ENCODE measurements around the gene FCHO2. TPM values are rescaled to one million over a fixed set of nuclear protein-coding genes. Genes with fewer than 3 reads are reported as not detected.

The FCHO2 gene
- total RNA-seq, 3 donors from 2014 or later = 49.5 to 57.6 (median 56.7) TPM

- ATAC-seq = no peak
- intact Hi-C loops (cut with DNase I, micrococcal nuclease) = no loop called here
- Histone ChIP-seq H3K36me3 (ENCODE audit: low read depth) (no peaks in the 10 kb centered on the region), H3K4me1 (ENCODE audit: low read depth) (no peaks in the 10 kb centered on the region), H3K9me3 (no peaks in the 10 kb centered on the region), H3K4me3 (no peak overlapping the region)
- DNase-seq = no peak
- TF ChIP-seq CTCF (IDR thresholded peaks at IDR 0.05) = no peak
Observed at GRCh38 chr5:73028991-73029595, 73.3 kb downstream of the FCHO2 start.

- TF ChIP-seq CTCF (IDR thresholded peaks at IDR 0.05) = no peak
Observed at GRCh38 chr5:73030531-73030930, 74.7 kb downstream of the FCHO2 start.

GRCh38 chr5:73030995-73031394 lies 75.2 kb downstream of the FCHO2 start:
- H3K4me3 ChIP-seq = no peak overlapping the region

More at GRCh38 chr5:73030531-73030930, 74.7 kb downstream of the FCHO2 start:
- intact Hi-C loops (cut with DNase I, micrococcal nuclease) = no loop called here
- H3K36me3 ChIP-seq (ENCODE audit: low read depth) = no peaks in the 10 kb centered on the region
- H3K9me3 ChIP-seq = no peaks in the 10 kb centered on the region
- DNase-seq = no peak
- H3K4me3 ChIP-seq = no peak overlapping the region
- no peak for ATAC-seq
- no peaks in the 10 kb centered on the region for H3K4me1 ChIP-seq (ENCODE audit: low read depth)

GRCh38 chr5:73031839-73032238 lies 76.0 kb downstream of the FCHO2 start:
- H3K36me3 ChIP-seq (ENCODE audit: low read depth) = no peaks in the 10 kb centered on the region
- no peak for TF ChIP-seq CTCF (IDR thresholded peaks at IDR 0.05)
- no peaks in the 10 kb centered on the region for H3K9me3 ChIP-seq
- no peaks in the 10 kb centered on the region for H3K4me1 ChIP-seq (ENCODE audit: low read depth)
- no peak for ATAC-seq
- no peak for DNase-seq
- no peak overlapping the region for H3K4me3 ChIP-seq
- intact Hi-C loops (cut with DNase I, micrococcal nuclease) = no loop called here

More at GRCh38 chr5:73030995-73031394, 75.2 kb downstream of the FCHO2 start:
- Histone ChIP-seq H3K36me3 (ENCODE audit: low read depth) (no peaks in the 10 kb centered on the region), H3K4me1 (ENCODE audit: low read depth) (no peaks in the 10 kb centered on the region), H3K9me3 (no peaks in the 10 kb centered on the region)
- no peak for ATAC-seq
- DNase-seq = no peak
- TF ChIP-seq CTCF (IDR thresholded peaks at IDR 0.05) = no peak
- intact Hi-C loops (cut with DNase I, micrococcal nuclease) = no loop called here

- ATAC-seq (no peak), DNase-seq (no peak)
- no peaks in the 10 kb centered on the region for H3K36me3 ChIP-seq (ENCODE audit: low read depth)
- no peaks in the 10 kb centered on the region for H3K9me3 ChIP-seq
- H3K4me1 ChIP-seq (ENCODE audit: low read depth) = no peaks in the 10 kb centered on the region
- TF ChIP-seq CTCF (IDR thresholded peaks at IDR 0.05) = no peak
- H3K4me3 ChIP-seq = no peak overlapping the region
- intact Hi-C loops (cut with DNase I, micrococcal nuclease) = no loop called here
Observed at GRCh38 chr5:73032635-73033034, 76.8 kb downstream of the FCHO2 start.

GRCh38 chr5:73037545-73037944 lies 81.7 kb downstream of the FCHO2 start:
- intact Hi-C loops (cut with DNase I, micrococcal nuclease) = no loop called here
- no peaks in the 10 kb centered on the region for H3K9me3 ChIP-seq
- no peak for TF ChIP-seq CTCF (IDR thresholded peaks at IDR 0.05)
- H3K36me3 ChIP-seq (ENCODE audit: low read depth) = no peaks in the 10 kb centered on the region
- H3K4me1 ChIP-seq (ENCODE audit: low read depth) = no peaks in the 10 kb centered on the region
- DNase-seq (no peak), ATAC-seq (no peak)
- no peak overlapping the region for H3K4me3 ChIP-seq

All from mucosa of descending colon (tissue), 3 donors.